ENCODE measurements around the gene EPHA3. TPM values are rescaled to one million over a fixed set of nuclear protein-coding genes. Genes with fewer than 3 reads are reported as not detected.

EPHA3 gene
- total RNA-seq, 1 donor from 2014 or later, result 3.3 TPM

- H3K36me3 ChIP-seq, result no peaks in the 10 kb centered on the region
- no peak for DNase-seq (ENCODE audit: low spot score in 2 of 2)
- no peak overlapping the region for H3K4me3 ChIP-seq
- no peaks in the 10 kb centered on the region for H3K27me3 ChIP-seq
- no peak for TF ChIP-seq CTCF (IDR thresholded peaks at IDR 0.05)
- no peaks in the 10 kb centered on the region for H3K4me1 ChIP-seq
- H3K9me3 ChIP-seq, result no peaks in the 10 kb centered on the region
- intact Hi-C loops (cut with DNase I), result no loop called here
- H3K27ac ChIP-seq, result no peak overlapping the region
Measured at GRCh38 chr3:89314454-89315098, 207.2 kb downstream of the EPHA3 start.

- no peaks in the 10 kb centered on the region for H3K4me1 ChIP-seq
- no peak for DNase-seq (ENCODE audit: low spot score in 2 of 2)
- H3K4me3 ChIP-seq, result no peak overlapping the region
- intact Hi-C loops (cut with DNase I), result no loop called here
- no peaks in the 10 kb centered on the region for H3K9me3 ChIP-seq
- no peaks in the 10 kb centered on the region for H3K27me3 ChIP-seq
- H3K27ac ChIP-seq, result no peak overlapping the region
- no peak for TF ChIP-seq CTCF (IDR thresholded peaks at IDR 0.05)
- no peaks in the 10 kb centered on the region for H3K36me3 ChIP-seq
Measured at GRCh38 chr3:89315750-89316470, 208.5 kb downstream of the EPHA3 start.

GRCh38 chr3:89320186-89320585 is 212.8 kb downstream of the EPHA3 start:
- H3K9me3 ChIP-seq, result no peaks in the 10 kb centered on the region
- no peak overlapping the region for H3K4me3 ChIP-seq
- H3K4me1 ChIP-seq, result no peaks in the 10 kb centered on the region
- DNase-seq (ENCODE audit: low spot score in 2 of 2), result no peak
- TF ChIP-seq CTCF (IDR thresholded peaks at IDR 0.05), result no peak
- no peaks in the 10 kb centered on the region for H3K27me3 ChIP-seq
- no peaks in the 10 kb centered on the region for H3K36me3 ChIP-seq
- no peak overlapping the region for H3K27ac ChIP-seq
- intact Hi-C loops (cut with DNase I), result no loop called here

GRCh38 chr3:89326997-89327396 is 219.6 kb downstream of the EPHA3 start:
- TF ChIP-seq CTCF (IDR thresholded peaks at IDR 0.05), result no peak
- intact Hi-C loops (cut with DNase I), result no loop called here
- Histone ChIP-seq H3K27ac (no peak overlapping the region), H3K4me1 (no peaks in the 10 kb centered on the region), H3K4me3 (no peak overlapping the region), H3K9me3 (no peaks in the 10 kb centered on the region), H3K27me3 (no peaks in the 10 kb centered on the region), H3K36me3 (no peaks in the 10 kb centered on the region)
- DNase-seq (ENCODE audit: low spot score in 2 of 2), result no peak

- H3K36me3 ChIP-seq, result no peaks in the 10 kb centered on the region
- H3K4me3 ChIP-seq, result no peak overlapping the region
- no peak for TF ChIP-seq CTCF (IDR thresholded peaks at IDR 0.05)
- no peaks in the 10 kb centered on the region for H3K27me3 ChIP-seq
- H3K27ac ChIP-seq, result no peak overlapping the region
- H3K9me3 ChIP-seq, result no peaks in the 10 kb centered on the region
- H3K4me1 ChIP-seq, result no peaks in the 10 kb centered on the region
- intact Hi-C loops (cut with DNase I), result no loop called here
- no peak for DNase-seq (ENCODE audit: low spot score in 2 of 2)
Measured at GRCh38 chr3:89332386-89332785, 225.0 kb downstream of the EPHA3 start.

Data from ascending aorta (tissue), 2 donors.